Right renal cortex interstitium (tissue), 3 donors: ENCODE data around the gene CTNS. TPM values are rescaled to one million over a fixed set of nuclear protein-coding genes. Genes with fewer than 3 reads are reported as not detected.
A peak's percentile ranks its signal among the peaks of the same experiment; 100 is the strongest.

Experiments used
- DNase-seq, 3 donors: peaks; one replicate each; pipeline ENCODE4 v3.0.0-alpha.2; 2013; ENCODE audit warnings: low read depth in 3 of 3, low spot score in 2 of 3
- polyA plus RNA-seq, 3 donors: library from polyadenylated mRNA; unstranded; fragments of 120-200 nt; gene quantifications; one replicate each; pipeline ENCODE4 v1.2.1, GENCODE V29; 2013; ENCODE audit not compliant: insufficient read length in 3 of 3

The CTNS gene
- 10 to 100 TPM; 19.2 to 21.5 (median 19.6) TPM for polyA plus RNA-seq

DNA sequence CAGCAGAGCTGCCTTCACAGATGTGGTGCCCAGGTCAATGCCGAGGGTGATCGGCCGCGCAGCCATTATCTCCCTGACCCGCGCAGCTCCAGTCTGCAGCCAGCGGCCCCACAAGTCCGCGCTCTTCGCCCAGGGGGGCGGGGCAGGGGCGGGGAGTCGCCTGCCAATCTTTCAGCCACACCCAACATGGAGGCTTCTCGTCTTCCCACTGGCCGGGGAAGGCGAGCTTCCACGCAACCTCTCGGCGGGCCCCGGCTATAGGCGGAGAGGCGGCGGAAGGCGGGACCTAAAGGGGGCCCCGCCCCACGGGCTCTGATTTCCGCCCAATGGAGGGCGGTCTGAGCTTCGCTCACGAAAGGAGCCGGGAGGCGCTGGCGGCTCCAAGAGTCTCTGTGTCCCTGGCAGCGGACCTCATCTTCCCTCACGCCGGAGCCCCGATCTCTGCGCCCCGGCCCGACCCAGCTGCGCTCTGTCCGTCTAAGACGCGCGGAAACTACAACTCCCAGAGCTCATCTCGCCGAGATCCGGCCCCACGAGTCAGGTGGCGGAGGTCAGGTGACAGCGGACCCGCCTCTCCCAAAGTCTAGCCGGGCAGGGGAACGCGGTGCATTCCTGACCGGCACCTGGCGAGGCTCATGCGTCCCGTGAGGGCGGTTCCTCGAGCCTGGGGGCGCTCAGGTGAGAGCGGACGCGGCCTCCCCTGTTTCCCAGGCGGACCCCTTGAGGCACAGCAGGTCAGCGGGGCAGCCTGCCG is at the start of gene CTNS, which contains the start of gene SHPK:
Gene CTNS, plus strand, starts transcription at position 607 of the 754 bp plus-strand sequence. CDS start 3,447 bp downstream, outside the sequence.
Gene SHPK, minus strand, starts transcription at position 97 of the 754 bp plus-strand sequence. Its CDS starts 31 bp downstream, at position 66.
- peak; percentile 83 to 91 (median 90) for DNase-seq

DNA sequence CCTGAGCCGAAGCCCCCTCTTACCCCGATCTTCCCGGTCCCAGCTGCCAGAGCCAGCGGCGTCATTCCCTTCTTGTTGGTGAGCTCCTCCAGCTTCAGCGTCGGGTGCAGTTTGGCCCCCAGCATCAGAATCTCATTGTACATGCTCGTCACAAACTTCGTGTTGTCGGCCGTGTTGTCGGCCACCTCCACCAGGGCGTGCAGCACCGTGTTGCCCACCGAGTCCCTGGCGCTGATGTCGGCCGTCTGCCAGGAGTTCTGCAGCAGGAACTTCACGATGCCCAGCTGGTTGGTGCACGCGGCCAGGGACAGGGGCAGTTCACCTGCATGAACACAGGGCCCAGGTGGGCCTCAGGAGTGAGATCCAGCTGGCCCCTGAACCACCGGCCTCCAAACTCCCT is 46.8 kb upstream of the CTNS start:
- no peak for DNase-seq

DNA sequence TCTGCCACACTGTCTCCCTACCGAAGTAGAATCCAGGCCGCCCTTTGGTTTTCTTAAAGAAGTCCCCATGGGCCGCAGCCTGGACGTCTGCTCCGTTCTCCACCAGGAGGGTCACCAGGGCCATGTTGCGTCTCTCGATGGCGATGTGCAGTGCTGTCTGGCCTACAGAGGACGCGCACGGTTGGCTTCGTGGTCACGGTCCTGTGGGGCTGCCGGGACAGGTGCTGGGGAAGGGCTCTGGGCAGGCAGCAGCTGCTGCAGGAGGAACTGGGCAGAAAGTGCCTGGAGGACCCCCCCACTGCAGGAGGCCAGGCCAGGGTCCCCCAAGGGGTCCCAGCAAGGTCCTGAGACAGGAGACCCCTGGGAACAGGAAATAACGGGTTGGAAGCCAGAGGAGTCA is 46.3 kb upstream of the CTNS start:
- no peak for DNase-seq

DNA sequence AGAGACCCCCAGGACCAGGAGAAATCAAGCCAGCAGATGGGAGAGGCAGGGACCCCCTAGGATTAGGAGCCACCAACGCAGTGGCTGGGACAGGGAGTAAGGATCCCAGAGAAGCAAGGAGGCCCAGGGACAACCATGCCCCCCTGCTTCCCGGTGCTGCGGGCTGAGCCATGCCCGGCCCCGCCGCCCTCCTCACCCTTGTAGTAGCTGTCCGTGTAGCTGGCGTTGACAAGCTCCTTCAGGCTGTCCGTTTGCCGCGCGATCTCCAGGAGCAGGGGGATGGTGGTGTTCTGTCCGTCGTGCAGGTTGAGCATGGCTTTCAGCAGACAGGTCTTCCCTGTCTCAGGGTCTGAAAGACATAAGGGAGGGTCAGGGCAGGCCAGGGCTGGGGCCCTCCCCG is 45.8 kb upstream of the CTNS start:
- no peak for DNase-seq

DNA sequence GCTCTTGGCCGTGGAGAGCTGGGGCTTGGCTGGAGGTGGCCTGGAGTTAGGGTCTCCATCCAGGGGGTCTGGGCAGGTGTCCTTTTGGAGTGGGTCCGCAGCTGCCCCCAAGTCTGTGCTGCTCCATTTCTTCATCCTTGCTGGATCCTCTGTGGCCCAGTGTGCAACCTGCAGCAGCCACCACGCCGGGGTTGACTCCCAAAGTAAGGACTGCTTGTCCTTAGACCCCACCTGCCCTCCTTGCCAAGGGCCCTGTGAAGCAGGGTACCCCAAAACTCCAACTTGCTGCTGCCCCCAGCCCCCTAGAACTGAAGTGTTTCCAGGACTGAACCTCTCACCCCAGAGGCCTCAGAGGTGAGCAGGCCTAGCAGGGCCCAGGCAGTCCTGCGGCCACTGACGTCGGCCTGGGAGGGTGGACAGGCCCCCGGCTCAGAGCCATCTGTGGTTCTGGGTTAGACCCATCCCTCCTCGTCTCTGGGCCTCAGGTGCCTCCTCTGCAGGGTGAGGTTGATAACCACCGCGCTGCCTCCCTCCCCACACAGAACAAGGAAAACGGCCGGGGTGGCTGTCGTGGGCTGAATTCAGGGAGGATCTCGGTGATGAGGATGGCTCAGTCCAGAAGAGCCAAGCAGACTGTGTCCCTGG is 44.2 kb upstream of the CTNS start:
- DNase-seq = no peak

DNA sequence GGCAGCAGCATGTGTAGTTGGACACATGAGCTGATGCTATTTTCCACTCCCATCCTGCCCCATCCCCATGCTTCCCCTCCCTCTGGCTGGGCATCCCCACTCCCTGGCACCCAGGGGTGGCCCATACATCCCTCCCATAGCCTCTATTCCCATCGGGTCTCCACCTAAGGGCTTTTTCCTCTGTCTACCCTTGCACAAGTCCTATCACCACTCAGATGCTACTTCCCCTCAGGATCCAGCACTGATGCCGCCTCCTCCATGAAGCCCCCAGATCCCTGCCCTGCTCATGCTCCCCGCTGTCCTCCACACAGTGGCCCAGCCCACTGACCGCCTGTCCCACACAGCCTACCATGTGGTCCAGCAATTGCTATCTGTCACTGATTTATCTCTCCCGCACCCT is 43.2 kb upstream of the CTNS start:
- no peak for DNase-seq

DNA sequence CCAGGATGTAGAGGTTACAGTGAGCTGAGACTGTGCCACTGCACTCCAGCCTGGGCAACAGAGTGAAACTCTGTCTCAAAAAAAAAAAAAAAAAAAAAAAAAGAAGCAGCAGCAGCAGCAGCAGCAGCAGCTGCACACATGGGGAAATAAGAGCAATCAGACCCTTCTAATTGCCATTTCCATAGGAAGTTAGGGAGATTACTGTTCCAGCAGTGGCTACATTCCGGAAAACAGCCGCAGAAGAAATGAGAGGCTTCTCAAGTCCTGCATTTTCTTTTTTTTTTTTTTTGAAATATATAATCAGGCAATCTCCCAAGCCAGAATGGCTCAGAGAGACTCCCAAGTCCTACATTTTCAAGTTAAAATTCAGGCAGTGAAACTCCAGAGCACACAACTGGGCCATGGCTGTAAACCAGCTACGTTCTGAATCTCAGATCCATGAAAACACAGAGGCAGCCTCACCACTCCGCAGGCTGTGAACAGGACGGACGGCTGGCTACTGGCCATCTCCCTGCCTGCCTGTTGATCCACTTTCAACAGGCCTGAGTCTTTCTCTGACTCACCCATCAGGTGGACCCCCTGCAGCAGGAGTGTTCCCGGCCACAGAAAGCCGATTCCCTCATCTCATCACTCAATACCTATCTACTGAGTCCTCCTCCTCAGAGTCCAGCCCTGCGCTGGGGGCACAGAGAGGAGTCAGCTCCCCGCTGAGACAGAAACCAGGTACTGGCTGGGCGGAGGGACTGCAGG is 42.3 kb upstream of the CTNS start:
- no peak for DNase-seq

DNA sequence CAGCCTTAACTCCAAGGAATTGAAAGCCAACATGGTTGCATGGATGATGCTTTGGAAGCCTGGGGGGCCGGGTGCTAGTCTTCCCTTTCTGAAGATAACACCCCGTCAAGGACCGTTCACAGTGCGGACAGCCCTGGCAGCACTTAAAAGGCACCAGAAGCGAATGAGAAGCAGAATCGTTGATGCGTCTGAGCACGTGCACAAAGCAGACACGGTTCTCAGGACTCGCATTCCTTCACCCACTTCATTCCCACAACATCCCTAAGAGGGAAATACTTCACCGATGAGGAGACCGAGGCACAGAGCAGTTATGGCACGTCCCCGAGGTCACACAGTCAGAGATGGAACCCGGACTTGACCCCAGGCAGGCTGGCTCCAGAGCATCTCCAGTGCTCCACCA is 41.6 kb upstream of the CTNS start:
- DNase-seq = no peak

DNA sequence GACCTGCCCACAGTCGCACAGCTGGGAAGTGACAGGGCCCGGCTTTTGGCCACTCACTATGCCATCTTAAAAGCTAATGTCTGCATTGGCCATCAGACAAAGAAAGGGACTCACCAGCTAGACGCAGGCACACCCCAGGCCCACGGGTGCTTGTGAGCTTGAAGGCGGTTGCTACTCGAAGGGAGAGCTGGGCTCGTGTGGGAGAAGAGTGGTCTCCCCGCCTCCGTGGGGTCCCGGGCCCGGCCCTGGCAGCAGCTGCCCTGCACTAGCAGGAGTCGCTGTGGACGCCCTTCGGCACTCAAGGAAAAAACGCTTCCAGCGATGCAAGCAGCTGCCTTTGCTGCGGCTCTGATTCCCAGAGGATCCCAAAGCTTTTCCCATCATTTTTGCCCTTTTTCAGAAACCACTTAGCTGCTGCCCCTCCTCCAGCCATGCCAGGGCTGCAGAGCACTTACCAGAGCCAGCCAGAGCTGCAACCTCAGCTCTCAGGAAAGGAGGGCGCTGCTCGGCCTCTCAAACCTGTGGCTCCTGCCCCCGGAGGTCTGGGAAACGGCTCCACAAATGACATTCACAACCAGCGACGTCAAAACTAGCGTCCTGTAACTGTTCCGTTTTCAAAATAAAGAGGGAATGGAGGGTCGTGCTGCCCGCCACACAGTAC is 39.6 kb upstream of the CTNS start:
- no peak for DNase-seq

DNA sequence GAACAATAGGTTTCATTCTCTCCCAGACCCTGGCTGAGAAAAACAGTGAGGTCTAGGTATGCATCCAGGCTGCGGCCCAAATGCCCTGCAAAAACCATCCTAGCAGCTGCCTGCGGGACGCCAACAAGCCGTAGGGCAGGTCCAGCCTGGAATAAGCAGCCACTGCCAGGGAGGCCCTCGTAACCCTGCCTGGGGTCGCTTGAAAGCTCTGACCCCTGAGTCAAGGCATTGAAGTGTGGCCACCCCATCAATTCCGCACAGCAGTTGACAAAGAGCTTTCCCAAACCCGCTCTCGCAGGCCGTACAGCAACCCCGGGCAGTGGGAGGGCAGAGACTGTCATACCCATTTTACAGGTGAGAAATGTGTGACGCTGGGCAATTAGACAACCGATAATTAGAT is 38.5 kb upstream of the CTNS start:
- no peak for DNase-seq

DNA sequence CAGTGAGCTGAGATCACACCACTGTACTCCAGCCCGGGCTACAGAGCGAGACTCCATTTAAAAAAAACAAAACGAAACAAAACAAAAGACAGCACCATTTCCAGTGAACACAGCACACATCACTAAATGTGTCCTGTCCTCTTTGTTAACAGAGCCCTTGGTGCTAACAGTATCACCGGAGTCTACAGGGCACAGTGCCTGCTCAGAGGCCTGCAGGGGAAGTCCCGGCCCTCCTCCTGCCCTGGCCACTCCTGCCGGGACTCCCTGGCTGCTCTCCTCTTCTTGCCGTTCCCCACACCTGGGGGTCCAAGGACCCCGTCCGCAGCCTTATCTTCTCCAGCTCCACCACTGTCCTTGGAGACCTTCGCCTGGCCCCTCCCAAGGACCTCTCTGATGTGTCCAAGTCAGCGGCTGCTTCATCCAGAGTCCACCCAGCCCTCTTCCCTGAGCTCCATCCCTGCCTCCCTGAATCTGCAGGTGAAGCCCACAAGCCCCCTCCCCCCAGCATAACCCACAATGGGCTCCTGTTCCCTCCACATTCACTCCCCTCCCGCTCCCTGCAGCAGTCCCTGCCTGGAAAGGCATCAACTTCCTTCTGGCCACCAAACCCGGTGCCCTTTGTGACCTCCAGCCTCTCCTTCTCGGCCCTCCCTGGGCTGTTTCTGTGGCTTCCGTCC is 35.9 kb upstream of the CTNS start:
- DNase-seq = no peak

DNA sequence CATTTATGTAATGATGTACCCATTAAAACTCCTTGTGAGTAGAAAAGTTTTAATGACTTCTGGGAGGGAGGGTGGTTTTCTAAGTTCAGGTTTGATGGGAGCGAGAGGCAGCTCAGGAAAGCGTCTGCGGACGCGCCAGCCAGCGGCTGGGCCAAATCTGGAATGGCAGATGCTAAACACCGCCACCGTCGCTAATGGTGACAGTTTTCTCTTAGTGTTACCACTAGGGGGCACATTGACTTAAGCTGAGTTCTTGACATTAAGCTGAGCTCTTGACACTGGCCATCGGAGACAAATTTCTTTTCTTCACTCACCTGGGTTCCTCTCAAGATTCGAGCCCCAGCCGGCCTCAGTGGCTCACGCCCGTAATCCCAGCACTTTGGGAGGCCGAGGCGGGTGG is 34.1 kb upstream of the CTNS start:
- DNase-seq = peak in 1 of 3 donors; percentile 19

DNA sequence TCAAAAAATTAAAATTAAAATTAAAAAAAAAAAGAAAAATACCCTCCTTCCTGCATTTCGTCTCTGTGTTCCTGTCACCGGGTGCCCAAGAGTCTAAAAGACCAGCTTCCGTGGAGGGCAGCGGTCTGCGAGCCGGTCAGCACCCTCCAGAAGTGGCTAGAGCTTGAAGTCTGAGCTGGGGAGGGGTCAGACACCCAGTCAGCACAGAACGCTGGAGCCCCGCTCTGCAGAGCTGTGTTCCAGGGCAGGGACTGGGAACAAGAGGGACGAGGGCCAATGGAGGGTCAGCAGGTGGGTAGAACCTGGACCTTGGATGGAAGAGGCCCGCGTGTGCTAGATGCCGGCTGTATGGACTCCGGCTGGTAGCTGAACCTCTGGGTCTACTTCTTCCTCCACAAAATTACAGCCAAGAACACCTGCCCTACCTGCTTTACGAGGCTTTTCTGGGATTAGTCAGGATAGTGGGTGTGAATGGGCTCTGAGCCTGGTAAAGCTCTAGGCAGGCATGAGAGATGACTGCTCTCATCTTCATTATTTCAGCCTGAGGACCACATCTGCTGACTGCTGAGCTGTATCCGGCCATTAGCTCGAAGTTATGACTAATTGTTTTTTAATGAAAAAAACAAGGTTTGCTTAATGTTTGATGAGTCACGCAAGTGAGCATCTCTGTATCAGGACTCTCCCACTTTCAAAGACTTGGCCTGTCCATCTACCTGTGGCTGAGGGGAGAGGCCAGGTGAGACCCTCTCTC is 33.3 kb upstream of the CTNS start:
- no peak for DNase-seq

DNA sequence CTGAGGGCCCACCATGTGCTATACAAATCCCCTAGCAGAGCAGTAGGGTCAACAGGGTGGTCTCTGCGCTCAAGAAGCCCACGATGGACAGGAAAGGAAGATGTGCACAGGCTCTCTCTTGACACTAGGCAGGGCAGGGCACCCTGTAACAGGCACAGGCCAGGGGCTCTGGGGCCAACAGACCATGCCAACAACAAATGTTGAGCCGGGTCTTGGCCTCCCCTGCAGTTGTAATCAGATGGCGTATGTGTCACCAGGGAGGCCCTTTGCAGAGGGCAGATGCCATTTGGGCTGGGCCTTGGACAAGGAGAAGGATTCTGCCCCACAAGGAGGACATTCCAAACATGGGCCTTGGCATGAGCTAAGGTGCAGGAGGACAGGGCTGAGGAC is 32.7 kb upstream of the CTNS start:
- DNase-seq = no peak

DNA sequence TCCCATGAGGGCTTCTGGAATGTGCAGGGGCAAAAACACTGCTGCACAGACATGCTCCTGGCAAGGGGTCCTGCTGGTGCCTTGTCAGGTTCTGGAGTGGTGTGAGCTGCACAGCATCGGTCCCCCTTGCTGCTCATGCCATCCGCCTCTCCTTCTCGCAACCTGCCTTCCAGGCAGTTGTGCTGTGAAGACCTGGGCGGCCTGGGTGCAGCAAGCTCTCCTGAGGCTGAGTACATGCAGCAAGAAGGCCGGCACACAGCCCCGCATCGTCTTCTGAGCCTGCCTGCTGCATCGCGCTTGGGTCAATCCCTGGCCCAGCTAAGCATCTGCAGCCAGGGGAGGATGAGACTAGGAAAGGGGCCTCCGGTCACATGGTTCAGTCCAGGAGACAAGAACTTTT is 26.9 kb upstream of the CTNS start:
- DNase-seq = no peak

DNA sequence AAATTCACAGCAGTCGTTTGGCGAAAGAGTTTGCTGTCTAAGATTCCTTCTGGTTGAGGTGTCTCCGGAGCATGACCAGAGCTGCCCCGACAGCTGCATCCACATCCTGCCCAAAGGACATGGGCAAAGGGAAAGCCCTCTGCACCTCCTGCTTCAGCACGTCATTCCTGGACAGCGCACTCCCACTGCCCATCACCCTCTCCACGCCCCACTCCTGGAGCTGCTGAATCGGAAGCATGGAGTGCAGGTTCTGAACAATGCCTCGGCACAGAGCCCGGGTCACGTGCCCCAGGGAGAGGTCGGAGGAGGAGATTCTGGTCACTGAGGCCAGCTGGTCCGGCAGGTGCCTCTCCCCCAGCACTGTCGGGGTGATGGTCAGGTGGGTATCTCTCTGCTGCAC is 26.0 kb upstream of the CTNS start:
- DNase-seq = no peak

DNA sequence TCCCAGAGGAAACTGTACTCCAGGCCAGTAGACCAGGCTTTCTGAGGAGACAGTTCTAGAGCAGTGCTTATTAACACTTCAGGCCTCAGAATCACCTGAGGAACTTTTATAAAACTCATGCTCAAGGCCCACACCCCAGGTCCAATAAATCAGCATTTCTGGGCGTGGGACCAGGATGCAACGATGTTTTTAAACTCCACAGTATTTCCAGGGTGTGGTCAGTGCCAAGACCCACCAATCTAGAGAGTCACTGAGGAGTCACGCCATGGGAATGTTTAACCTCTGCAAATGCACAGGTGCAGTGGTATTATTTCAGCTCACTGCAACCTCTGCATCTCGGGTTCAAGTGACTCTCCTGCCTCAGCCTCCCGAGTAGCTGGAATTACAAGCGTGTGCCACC is 23.4 kb upstream of the CTNS start:
- no peak for DNase-seq

DNA sequence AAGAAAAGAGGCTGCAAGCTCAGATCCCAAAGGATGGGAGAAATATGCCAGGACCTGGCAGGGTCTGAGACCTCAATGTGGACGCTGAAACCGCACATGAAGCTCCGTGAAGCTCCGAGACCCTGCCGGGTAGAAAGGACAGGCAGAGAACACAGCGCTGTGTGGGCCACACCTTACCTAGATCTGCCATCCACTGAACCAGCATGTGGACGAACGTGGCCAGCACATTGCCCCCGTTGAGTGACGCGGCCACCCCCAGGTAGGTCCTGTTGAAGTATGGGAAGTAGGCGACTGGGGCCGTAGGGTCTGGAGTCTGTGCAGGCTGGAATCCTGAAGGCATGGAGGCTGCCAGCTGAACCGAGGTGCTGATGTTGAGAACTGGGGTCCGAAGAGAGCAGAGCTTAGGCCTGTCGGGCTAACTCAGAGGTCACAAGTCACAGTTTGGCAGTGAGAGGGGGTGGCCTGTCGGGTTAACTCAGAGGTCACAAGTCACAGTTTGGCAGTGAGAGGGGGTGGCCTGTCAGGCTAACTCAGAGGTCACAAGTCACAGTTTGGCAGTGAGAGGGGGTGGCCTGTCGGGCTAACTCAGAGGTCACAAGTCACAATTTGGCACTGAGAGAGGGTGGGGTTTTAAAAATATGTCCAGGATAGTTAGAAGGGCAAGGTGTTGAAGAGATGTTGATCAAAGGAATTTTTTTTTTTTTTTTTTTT is 21.2 kb upstream of the CTNS start:
- no peak for DNase-seq

DNA sequence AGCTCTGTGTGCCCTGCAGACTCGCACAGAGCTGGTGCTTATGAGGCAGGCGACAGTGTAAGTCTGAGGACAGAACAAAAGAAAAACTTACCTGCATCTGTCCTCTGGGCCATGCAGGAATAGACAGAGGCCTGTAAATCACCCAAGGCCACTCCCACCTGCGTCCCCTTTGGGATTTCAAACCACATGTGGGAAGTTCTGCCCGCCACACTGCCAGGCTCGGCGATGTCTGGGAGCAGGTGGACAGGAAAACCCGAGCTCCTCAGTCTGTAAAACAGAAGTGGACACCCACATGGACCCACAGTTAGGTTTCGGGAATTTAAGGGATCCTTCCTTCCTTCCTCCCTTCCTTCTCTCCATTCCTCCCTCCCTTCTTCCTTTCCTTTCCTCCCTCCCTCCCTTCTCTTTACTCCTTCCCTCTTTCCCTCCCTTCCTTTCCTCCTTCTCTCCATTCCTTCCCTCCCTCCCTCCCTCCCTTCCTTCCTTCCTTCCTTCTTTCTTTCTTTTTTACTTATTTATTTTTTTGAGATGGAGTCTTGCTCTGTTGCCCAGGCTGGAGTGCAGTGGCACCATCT is 15.3 kb upstream of the CTNS start:
- DNase-seq = no peak
